Fibroblast of pulmonary artery (primary cell): ENCODE results near the gene TOR1AIP1.

Experiments
- DNase-seq: peaks from one replicate; pipeline ENCODE4 v3.0.0-alpha.2; 2010; ENCODE audit warnings: low read depth
- H3K4me3 ChIP-seq: replicated peaks from 2 replicates; pipeline ENCODE4 v1.5.1; 2011; ENCODE audit warnings: low read depth, mild to moderate bottlenecking, control low read depth, low read length, moderate library complexity
- TF ChIP-seq, protein P1 (sequence below): IDR thresholded peaks from 2 replicates; pipeline ENCODE4 v1.5.1; 2011; ENCODE audit warnings: mild to moderate bottlenecking, control low read depth, low read length, inconsistent platforms; ENCODE audit errors: missing control alignments

TOR1AIP1 gene

DNA sequence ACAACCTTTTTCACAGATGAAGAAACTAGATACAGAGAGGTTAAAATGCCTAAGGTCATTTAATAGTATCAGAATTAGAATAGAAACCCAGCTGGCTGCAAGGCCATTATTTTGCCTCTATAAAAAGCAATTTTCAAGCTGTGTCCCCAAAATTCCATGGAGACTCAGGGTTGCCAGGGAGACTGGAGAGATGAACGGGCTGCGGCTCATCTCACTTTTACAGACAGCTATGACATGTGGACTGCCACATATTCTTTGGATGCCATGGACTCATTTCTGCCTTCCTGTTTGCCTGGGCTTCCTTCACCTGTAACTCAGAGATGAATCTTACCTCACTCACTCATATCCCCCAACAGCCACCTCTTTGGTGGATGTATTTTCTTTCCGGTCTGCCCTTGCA, 21.4 kb upstream of the TOR1AIP1 start:
- DNase-seq = no peak
- H3K4me3 ChIP-seq = no peak overlapping the region
- TF ChIP-seq, protein P1, sequence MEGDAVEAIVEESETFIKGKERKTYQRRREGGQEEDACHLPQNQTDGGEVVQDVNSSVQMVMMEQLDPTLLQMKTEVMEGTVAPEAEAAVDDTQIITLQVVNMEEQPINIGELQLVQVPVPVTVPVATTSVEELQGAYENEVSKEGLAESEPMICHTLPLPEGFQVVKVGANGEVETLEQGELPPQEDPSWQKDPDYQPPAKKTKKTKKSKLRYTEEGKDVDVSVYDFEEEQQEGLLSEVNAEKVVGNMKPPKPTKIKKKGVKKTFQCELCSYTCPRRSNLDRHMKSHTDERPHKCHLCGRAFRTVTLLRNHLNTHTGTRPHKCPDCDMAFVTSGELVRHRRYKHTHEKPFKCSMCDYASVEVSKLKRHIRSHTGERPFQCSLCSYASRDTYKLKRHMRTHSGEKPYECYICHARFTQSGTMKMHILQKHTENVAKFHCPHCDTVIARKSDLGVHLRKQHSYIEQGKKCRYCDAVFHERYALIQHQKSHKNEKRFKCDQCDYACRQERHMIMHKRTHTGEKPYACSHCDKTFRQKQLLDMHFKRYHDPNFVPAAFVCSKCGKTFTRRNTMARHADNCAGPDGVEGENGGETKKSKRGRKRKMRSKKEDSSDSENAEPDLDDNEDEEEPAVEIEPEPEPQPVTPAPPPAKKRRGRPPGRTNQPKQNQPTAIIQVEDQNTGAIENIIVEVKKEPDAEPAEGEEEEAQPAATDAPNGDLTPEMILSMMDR = no peak

DNA sequence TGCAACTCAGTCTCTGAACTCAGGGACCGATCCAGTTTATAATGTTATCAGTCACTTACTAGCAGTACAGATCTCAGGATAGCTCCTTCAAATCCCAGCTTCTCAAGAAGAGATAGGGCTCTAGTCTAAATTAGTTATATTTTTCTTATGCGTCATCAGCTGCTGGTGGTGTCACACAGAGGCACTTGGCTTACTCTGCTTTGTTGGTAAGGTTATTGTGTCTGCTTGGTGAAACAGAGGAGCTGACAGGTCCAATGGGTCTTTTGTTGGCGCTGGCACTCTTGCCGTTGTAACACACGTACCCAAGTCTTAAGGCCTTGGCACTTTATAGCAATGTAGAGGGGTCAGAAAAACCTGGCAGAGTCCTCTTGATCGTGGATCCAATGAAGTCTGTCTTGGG, 16.7 kb upstream of the TOR1AIP1 start:
- no peak overlapping the region for H3K4me3 ChIP-seq
- DNase-seq = no peak
- TF ChIP-seq, protein P1 = no peak

DNA sequence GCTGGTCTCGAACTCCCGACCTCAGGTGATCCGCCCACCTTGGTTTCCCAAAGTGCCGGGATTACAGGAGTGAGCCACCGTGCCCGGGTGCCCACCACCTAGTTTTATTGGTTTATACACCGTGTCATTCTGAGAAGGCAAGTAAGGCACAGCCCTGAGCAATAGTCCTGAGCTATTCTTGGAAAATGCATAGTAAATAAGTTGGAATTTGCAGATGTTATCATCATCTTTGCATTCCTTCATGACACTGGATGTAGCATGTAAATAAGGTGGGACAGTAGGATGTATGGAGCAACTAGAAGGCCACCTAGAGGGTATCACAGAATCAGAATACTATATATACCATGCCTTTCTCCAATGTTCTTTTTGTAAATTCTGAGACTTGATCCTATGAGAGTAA, 15.5 kb upstream of the TOR1AIP1 start:
- DNase-seq = no peak
- no peak overlapping the region for H3K4me3 ChIP-seq
- TF ChIP-seq, protein P1 = no peak

DNA sequence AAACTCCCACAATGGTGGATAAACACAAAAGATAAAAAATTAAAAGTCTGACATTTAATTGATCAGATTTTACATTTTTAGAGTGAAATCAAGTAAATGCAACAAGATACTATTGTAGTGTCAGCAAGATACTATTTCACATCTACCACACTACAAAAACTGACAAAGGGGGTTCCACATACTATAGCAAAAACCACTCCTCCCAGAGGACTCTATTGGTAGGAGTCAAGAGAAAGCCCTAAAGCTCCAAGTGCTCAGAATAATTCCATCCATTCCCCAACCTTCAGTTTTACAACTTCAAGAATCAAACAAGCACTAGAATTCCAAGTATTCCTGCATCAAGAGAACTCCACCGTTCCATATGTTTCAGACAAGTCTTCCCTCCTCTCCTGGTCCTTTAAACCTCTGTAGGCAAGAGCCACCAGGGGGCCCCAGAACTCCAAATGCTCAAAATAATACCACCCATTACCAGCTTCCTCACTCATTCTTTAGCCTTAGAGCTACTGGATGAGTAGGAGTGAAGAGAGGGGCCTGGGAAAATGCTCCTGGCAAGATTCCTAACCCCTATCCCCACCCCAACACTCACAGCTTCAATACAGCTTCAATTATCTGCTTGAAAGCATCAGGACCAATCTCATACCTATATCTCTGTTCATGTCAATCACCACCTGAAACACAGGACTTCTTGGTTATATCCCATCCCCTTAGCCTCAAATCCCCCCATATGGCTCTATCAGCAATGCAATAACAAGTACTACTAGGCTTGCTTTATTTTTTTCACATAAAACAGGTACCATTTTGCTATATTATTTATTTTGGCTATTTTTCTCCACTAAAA, 14.4 kb upstream of the TOR1AIP1 start:
- no peak overlapping the region for H3K4me3 ChIP-seq
- TF ChIP-seq, protein P1 = peak; percentile 66
- DNase-seq = peak; percentile 53

DNA sequence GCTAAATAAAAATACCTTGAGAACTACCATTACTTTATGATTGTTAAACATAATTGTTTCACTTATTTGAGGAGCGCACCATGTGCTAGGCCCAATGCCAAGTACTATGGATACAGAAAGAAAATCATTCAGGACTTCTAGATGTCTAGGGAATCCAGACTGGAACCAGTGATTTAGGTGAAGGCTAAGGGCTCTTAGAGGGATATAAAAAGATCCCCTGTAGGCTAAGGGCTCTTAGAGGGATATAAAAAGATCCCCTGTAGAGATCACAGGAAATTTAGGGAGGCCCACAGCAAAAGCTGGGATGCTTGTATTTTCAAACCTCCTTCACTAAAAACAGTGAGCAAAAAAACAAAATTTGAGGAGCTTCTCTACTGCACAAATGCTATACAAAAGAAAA, 11.2 kb upstream of the TOR1AIP1 start:
- H3K4me3 ChIP-seq = no peak overlapping the region
- TF ChIP-seq, protein P1 = no peak
- no peak for DNase-seq

DNA sequence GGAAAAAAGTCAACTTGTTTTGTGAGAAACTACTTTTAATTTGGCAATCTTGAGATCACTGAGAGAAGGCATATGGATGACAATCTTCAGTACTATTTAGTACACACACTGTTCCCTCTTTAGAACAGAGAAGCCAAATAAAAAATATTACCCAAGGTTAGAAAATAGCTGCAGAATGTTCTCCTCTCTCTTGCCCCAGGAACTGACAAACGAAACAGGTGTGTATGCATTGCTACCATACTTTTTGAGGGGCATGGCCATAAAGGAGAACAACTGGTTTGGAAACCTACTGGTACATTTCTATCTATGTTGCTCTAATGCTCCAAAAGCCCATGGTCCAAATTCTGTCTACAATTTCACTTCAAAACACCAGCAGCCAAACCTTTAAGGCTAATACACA, 10.1 kb upstream of the TOR1AIP1 start:
- TF ChIP-seq, protein P1 = no peak
- DNase-seq = no peak
- H3K4me3 ChIP-seq = no peak overlapping the region

DNA sequence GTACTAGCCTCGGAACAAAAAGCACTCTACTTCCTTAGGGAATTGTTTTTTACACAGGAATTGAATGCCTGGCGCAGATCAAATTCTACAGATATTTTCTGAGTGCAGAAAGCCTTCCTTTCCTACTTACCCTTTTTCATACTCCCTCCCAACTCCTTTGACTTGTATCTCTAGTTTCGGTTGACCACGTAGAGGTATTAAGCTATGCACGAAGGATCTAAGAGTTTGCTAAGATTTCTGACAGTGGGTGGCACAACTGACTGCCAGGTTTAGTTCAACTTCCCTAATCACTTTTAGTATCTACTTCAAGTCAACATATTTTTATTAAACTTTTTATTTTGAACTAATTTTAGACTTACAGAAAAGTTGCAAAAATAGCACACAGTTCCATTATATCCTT, 9.5 kb upstream of the TOR1AIP1 start:
- no peak for DNase-seq
- no peak overlapping the region for H3K4me3 ChIP-seq
- TF ChIP-seq, protein P1 = no peak
